Right renal pelvis (tissue), 4 donors: ENCODE results near the gene CDC42SE1. TPM values are rescaled to one million over a fixed set of nuclear protein-coding genes. Genes with fewer than 3 reads are reported as not detected.

ENCODE experiments used
- DNase-seq, 4 donors: peaks; one replicate each; pipeline ENCODE4 v3.0.0-alpha.2; 2013; ENCODE audit warnings: low read depth in 4 of 4, low spot score in 3 of 4, missing footprints in 1 of 4
- polyA plus RNA-seq, 4 donors: library from polyadenylated mRNA; unstranded; fragments of 120-200 nt; gene quantifications; one replicate each; pipeline ENCODE4 v1.2.1, GENCODE V29; 2013; ENCODE audit not compliant: insufficient read length in 4 of 4

Gene CDC42SE1
- polyA plus RNA-seq, 4 donors, result 66.2 to 86.6 (median 71.3) TPM

- DNase-seq, result no peak
Observed at GRCh38 chr1:151054971-151055547, 4.4 kb downstream of the CDC42SE1 start.

- no peak for DNase-seq
Observed at GRCh38 chr1:151051356-151052009, 7.9 kb downstream of the CDC42SE1 start.

GRCh38 chr1:151050051-151050688 lies 9.3 kb downstream of the CDC42SE1 start:
- DNase-seq, result no peak

- DNase-seq, result no peak
Observed at GRCh38 chr1:151049458-151049857, 10.0 kb downstream of the CDC42SE1 start.

- DNase-seq, result no peak
Observed at GRCh38 chr1:151048645-151049032, 10.8 kb downstream of the CDC42SE1 start.

- peak in 2 of 4 donors; percentile 52 to 60 for DNase-seq
Observed at GRCh38 chr1:151047925-151048644, 11.3 kb downstream of the CDC42SE1 start.

GRCh38 chr1:151047591-151047924 lies 11.9 kb downstream of the CDC42SE1 start, which contains the start of gene C1orf56:
Gene C1orf56 (plus strand): TSS chr1:151047751. CDS start chr1:151047848, 97 bp downstream.
- DNase-seq, result peak in 1 of 4 donors; percentile 70

- DNase-seq, result no peak
Observed at GRCh38 chr1:151043163-151043562, 16.3 kb downstream of the CDC42SE1 start.

GRCh38 chr1:151039521-151039920 lies 19.9 kb downstream of the CDC42SE1 start:
- DNase-seq, result no peak

- DNase-seq, result no peak
Observed at GRCh38 chr1:151037032-151037431, 22.4 kb downstream of the CDC42SE1 start.

- DNase-seq, result no peak
Observed at GRCh38 chr1:151036356-151036755, 23.1 kb downstream of the CDC42SE1 start, which contains the start of gene BNIPL. Gene BNIPL (plus strand): TSS chr1:151036586. CDS start chr1:151036726, 140 bp downstream.

- no peak for DNase-seq
Observed at GRCh38 chr1:151035167-151035566, 24.3 kb downstream of the CDC42SE1 start.

- DNase-seq, result no peak
Observed at GRCh38 chr1:151032164-151032563, 27.3 kb downstream of the CDC42SE1 start.

GRCh38 chr1:151026460-151026859 lies 33.0 kb downstream of the CDC42SE1 start:
- no peak for DNase-seq

- no peak for DNase-seq
Observed at GRCh38 chr1:151024540-151025146, 34.8 kb downstream of the CDC42SE1 start.

GRCh38 chr1:151013518-151013917 lies 45.9 kb downstream of the CDC42SE1 start:
- DNase-seq, result peak in 1 of 4 donors; percentile 68

- DNase-seq, result no peak
Observed at GRCh38 chr1:151012684-151013471, 46.5 kb downstream of the CDC42SE1 start.

GRCh38 chr1:151011154-151011850 lies 48.1 kb downstream of the CDC42SE1 start:
- DNase-seq, result no peak

GRCh38 chr1:151010346-151010726 lies 49.1 kb downstream of the CDC42SE1 start:
- DNase-seq, result no peak
